Measurements from ENCODE around the gene BCAS3.

DNA sequence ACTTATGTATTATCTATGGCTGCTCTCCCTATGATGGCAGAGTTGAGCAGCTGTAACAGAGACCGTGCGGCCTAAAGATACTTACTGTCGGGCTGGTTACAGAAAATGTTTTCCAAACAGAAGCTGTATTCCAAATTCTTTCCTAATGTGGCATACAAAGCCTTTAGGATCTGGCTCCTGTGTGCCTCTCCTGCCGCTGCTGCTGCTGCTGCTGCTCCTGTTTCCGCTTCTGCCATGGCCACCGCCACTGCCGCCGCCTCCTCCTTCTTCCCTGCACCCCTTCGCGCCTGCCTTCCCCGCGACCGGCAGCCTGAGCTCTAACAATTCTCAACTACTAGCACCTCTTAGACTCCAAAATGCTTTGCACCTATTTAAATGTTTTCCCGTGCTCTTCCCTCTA is 458.1 kb downstream of the BCAS3 start:
- TF ChIP-seq POLR2A (IDR thresholded peaks at IDR 0.05; ENCODE audit: low read length) = no peak
- TF ChIP-seq GATA1 (IDR thresholded peaks at IDR 0.05; ENCODE audit: low read depth, low read length) = no peak

Measured in erythroblast (primary cell).